PC-3 (cell line): ENCODE data around the gene CKAP5. TPM values are rescaled to one million over a fixed set of nuclear protein-coding genes. Genes with fewer than 3 reads are reported as not detected.

Experiments
- ATAC-seq: fragments of 200-7000 bp; cut with Tn5 transposase; 2 replicates; pipeline ENCODE4 v1.9.1; 2020; ENCODE audit warnings: mild to moderate bottlenecking, moderate library complexity
- BruUV-seq: library from RNA; stranded (reverse); fragments of 400-500 nt; replicated peaks from 2 replicates; lab custom pipeline; 2021; lab: Mats Ljungman, UMichigan
- CTCF ChIA-PET: fragments of 300-600 bp; sonication (Branson Sonifier 250); formaldehyde crosslinking; loops from one replicate; lab custom pipeline; 2022; ENCODE audit warnings: antibody characterized with exemption; lab: Charles Lee
- POLR2A ChIA-PET: fragments of 300-600 bp; sonication (Branson Sonifier 250); formaldehyde crosslinking; loops from one replicate; lab custom pipeline; 2022; ENCODE audit warnings: antibody characterized with exemption; ENCODE audit not compliant: unreplicated experiment; lab: Charles Lee
- DNase-seq: peaks from one replicate; pipeline ENCODE4 v3.0.0-alpha.2; 2015
- H2AFZ ChIP-seq: fragments of 300-600 bp; sonication (generic); 2 replicates; pipeline ENCODE4 v1.6.0; 2016; ENCODE audit warnings: antibody characterized with exemption, low read length
- H3F3A ChIP-seq: fragments of 300-600 bp; sonication (generic); one replicate; pipeline ENCODE4 v1.6.0; 2017; ENCODE audit warnings: antibody characterized with exemption, low read length, control low read depth, mild to moderate bottlenecking; ENCODE audit not compliant: unreplicated experiment
- H3K27ac ChIP-seq: fragments of 300-600 bp; sonication (generic); 2 replicates; pipeline ENCODE4 v1.5.1; 2016; ENCODE audit warnings: mild to moderate bottlenecking, low read length
- H3K27me3 ChIP-seq: fragments of 300-600 bp; sonication (generic); 2 replicates; pipeline ENCODE4 v1.6.1; 2016; ENCODE audit warnings: low read length, mixed read lengths
- H3K36me3 ChIP-seq: fragments of 300-600 bp; sonication (generic); 2 replicates; pipeline ENCODE4 v1.6.1; 2016; ENCODE audit warnings: low read depth, mixed run types, low read length, mixed read lengths
- H3K4me1 ChIP-seq: fragments of 300-600 bp; sonication (generic); 2 replicates; pipeline ENCODE4 v1.5.1; 2016; ENCODE audit warnings: low read length; ENCODE audit not compliant: insufficient read depth
- H3K4me2 ChIP-seq: fragments of 300-600 bp; sonication (generic); 2 replicates; pipeline ENCODE4 v1.6.0; 2016; ENCODE audit warnings: low read length
- H3K4me3 ChIP-seq: fragments of 300-600 bp; sonication (generic); 2 replicates; pipeline ENCODE4 v1.5.1; 2016; ENCODE audit warnings: mild to moderate bottlenecking, low read length, mixed read lengths
- H3K79me2 ChIP-seq: fragments of 300-600 bp; sonication (generic); 2 replicates; pipeline ENCODE4 v1.6.1; 2017; ENCODE audit warnings: low read length, mixed read lengths
- H3K9ac ChIP-seq: fragments of 300-600 bp; sonication (generic); 2 replicates; pipeline ENCODE4 v1.6.0; 2016; ENCODE audit warnings: mild to moderate bottlenecking, low read length
- H3K9me2 ChIP-seq: fragments of 300-600 bp; sonication (generic); replicated peaks from 2 replicates; pipeline ENCODE4 v1.6.1; 2016; ENCODE audit warnings: mixed run types, low read length, mixed read lengths
- H3K9me3 ChIP-seq: fragments of 300-600 bp; sonication (generic); 2 replicates; pipeline ENCODE4 v1.6.1; 2016; ENCODE audit warnings: low read length, mixed read lengths
- H4K20me1 ChIP-seq: fragments of 300-600 bp; sonication (generic); 2 replicates; pipeline ENCODE4 v1.6.1; 2016; ENCODE audit warnings: low read length, mixed read lengths
- CTCF ChIP-seq: fragments of 300-600 bp; sonication (generic); conservative IDR thresholded peaks from 2 replicates; pipeline ENCODE4 v1.5.1; 2017; ENCODE audit warnings: antibody characterized with exemption, low read depth, mild to moderate bottlenecking, low read length
- EZH2 ChIP-seq: fragments of 300-600 bp; sonication (generic); IDR thresholded peaks from one replicate; pipeline ENCODE4 v1.6.1; 2017; ENCODE audit warnings: antibody characterized with exemption, mild to moderate bottlenecking, low read length; ENCODE audit not compliant: unreplicated experiment
- EZH2phosphoT487 ChIP-seq: fragments of 300-600 bp; sonication (generic); IDR thresholded peaks from 2 replicates; pipeline ENCODE4 v1.6.1; 2018; ENCODE audit warnings: mild to moderate bottlenecking, antibody characterized with exemption, low read length, borderline replicate concordance
- intact Hi-C: fragments of 100-400 bp; cut with micrococcal nuclease; formaldehyde crosslinking; loops from 2 replicates; pipeline ENCODE4 v1.9.0; 2023
- total RNA-seq: library from RNA; depleted of rRNA; stranded (reverse); fragments of >200 nt; gene quantifications from 2 replicates; pipeline ENCODE4 v1.2.3, GENCODE V29; 2014

CKAP5 gene
- total RNA-seq, 1 experiment from 2014 or later, result 86.4 TPM

GRCh38 chr11:46728659-46729040 lies 117.4 kb downstream of the CKAP5 start:
- Histone ChIP-seq H3K9ac (no peak overlapping the region), H3K79me2 (no peaks in the 10 kb centered on the region), H4K20me1 (no peaks in the 10 kb centered on the region), H3K27me3 (no peaks in the 10 kb centered on the region), H3K4me1 (no peaks in the 10 kb centered on the region), H3K4me2 (no peak overlapping the region), H3K4me3 (no peak overlapping the region), H2AFZ (no peak overlapping the region), H3K9me2 (no peaks in the 10 kb centered on the region), H3K27ac (no peak overlapping the region), H3K9me3 (no peaks in the 10 kb centered on the region), H3K36me3 (no peaks in the 10 kb centered on the region), H3F3A (no peaks in the 10 kb centered on the region)
- POLR2A ChIA-PET, result no interaction called here
- intact Hi-C loops, result no loop called here
- TF ChIP-seq EZH2phosphoT487 (no peak), CTCF (no peak), EZH2 (no peak)
- CTCF ChIA-PET, result no interaction called here
- no TSS peak for BruUV-seq
- DNase-seq, result no peak
- ATAC-seq, result no peak

- BruUV-seq, result no TSS peak
- POLR2A ChIA-PET, result no interaction called here
- H3K4me2 ChIP-seq, result no peak overlapping the region
- ATAC-seq, result no peak
- CTCF ChIA-PET, result no interaction called here
- TF ChIP-seq EZH2, result no peak
- TF ChIP-seq EZH2phosphoT487, result no peak
- no peak for TF ChIP-seq CTCF
- no peaks in the 10 kb centered on the region for H3K9me2 ChIP-seq
- H3K27me3 ChIP-seq, result no peaks in the 10 kb centered on the region
- no peaks in the 10 kb centered on the region for H3K79me2 ChIP-seq
- no peaks in the 10 kb centered on the region for H4K20me1 ChIP-seq
- H3K36me3 ChIP-seq, result no peaks in the 10 kb centered on the region
- no peaks in the 10 kb centered on the region for H3F3A ChIP-seq
- no peak overlapping the region for H3K27ac ChIP-seq
- no peaks in the 10 kb centered on the region for H3K4me1 ChIP-seq
- H2AFZ ChIP-seq, result no peak overlapping the region
- intact Hi-C loops, result no loop called here
- DNase-seq, result no peak
- no peaks in the 10 kb centered on the region for H3K9me3 ChIP-seq
- no peak overlapping the region for H3K4me3 ChIP-seq
- no peak overlapping the region for H3K9ac ChIP-seq
These were observed 118.0 kb downstream of the CKAP5 start for GRCh38 chr11:46727952-46728658.

GRCh38 chr11:46726206-46726862 lies 119.7 kb downstream of the CKAP5 start:
- no peak overlapping the region for H3K9ac ChIP-seq
- no peak overlapping the region for H3K4me3 ChIP-seq
- no peaks in the 10 kb centered on the region for H3K36me3 ChIP-seq
- TF ChIP-seq EZH2 (no peak), CTCF (no peak), EZH2phosphoT487 (no peak)
- H4K20me1 ChIP-seq, result no peaks in the 10 kb centered on the region
- no peaks in the 10 kb centered on the region for H3K9me3 ChIP-seq
- no peaks in the 10 kb centered on the region for H3K79me2 ChIP-seq
- intact Hi-C loops, result no loop called here
- no TSS peak for BruUV-seq
- no peak for ATAC-seq
- no peak overlapping the region for H2AFZ ChIP-seq
- no peak overlapping the region for H3K4me2 ChIP-seq
- no peaks in the 10 kb centered on the region for H3K4me1 ChIP-seq
- no peaks in the 10 kb centered on the region for H3F3A ChIP-seq
- H3K27me3 ChIP-seq, result no peaks in the 10 kb centered on the region
- no peaks in the 10 kb centered on the region for H3K9me2 ChIP-seq
- ChIA-PET POLR2A (no interaction called here), CTCF (no interaction called here)
- no peak for DNase-seq
- H3K27ac ChIP-seq, result no peak overlapping the region
